GM20000 (cell line): ENCODE measurements around the gene DNAH1.

Experiments
- DNase-seq: peaks from one replicate; pipeline ENCODE4 v3.0.0; 2012; ENCODE audit warnings: low spot score
- CTCF ChIP-seq: IDR thresholded peaks from 2 replicates; pipeline ENCODE4 v1.5.1; 2012; ENCODE audit warnings: mild to moderate bottlenecking, control low read depth; ENCODE audit errors: extremely low read depth, missing control alignments

The DNAH1 gene

GRCh38 chr3:52324676-52325075 is 8.6 kb downstream of the DNAH1 start:
- TF ChIP-seq CTCF: no peak
- DNase-seq: no peak

GRCh38 chr3:52325686-52326085 is 9.6 kb downstream of the DNAH1 start:
- DNase-seq: no peak
- no peak for TF ChIP-seq CTCF

GRCh38 chr3:52326976-52327375 is 10.9 kb downstream of the DNAH1 start:
- TF ChIP-seq CTCF: no peak

GRCh38 chr3:52327486-52328290 is 11.6 kb downstream of the DNAH1 start:
- no peak for TF ChIP-seq CTCF
- no peak for DNase-seq

More at GRCh38 chr3:52326976-52327375, 10.9 kb downstream of the DNAH1 start:
- DNase-seq: no peak

- TF ChIP-seq CTCF: no peak
- DNase-seq: no peak
Observed at GRCh38 chr3:52328536-52329080, 12.5 kb downstream of the DNAH1 start.

- no peak for DNase-seq
- no peak for TF ChIP-seq CTCF
Observed at GRCh38 chr3:52330194-52330805, 14.2 kb downstream of the DNAH1 start.

- no peak for DNase-seq
- no peak for TF ChIP-seq CTCF
Observed at GRCh38 chr3:52331091-52331490, 15.0 kb downstream of the DNAH1 start.
